K562 (cell line): ENCODE results near the gene MAST4. TPM values are rescaled to one million over a fixed set of nuclear protein-coding genes. Genes with fewer than 3 reads are reported as not detected.

Experiments used
- ATAC-seq: fragments of 200-7000 bp; cut with Tn5 transposase; 3 replicates; pipeline ENCODE4 v1.9.1; 2020; ENCODE audit warnings: moderate library complexity
- BruUV-seq: library from RNA; stranded (reverse); fragments of 400-500 nt; replicated peaks from 2 replicates; lab custom pipeline; 2021; lab: Mats Ljungman, UMichigan
- CTCF ChIA-PET: fragments of 300-600 bp; formaldehyde crosslinking; extraction: SDS; loops from one replicate; lab custom pipeline; 2021; ENCODE audit warnings: low intra/inter-chr PET ratio; lab: Yijun Ruan, JAX
- POLR2A ChIA-PET: fragments of 300-600, 350-650 bp; sonication (Branson Sonifier 250); formaldehyde crosslinking; extraction: SDS; loops from one replicate; lab custom pipeline; 2021; ENCODE audit warnings: antibody characterized with exemption, inconsistent platforms; lab: Yijun Ruan, JAX
- DNase-seq, 4 experiments: peaks; one replicate each; pipeline versions ENCODE4 v3.0.0 to v3.0.0-alpha.2; 2011 to 2018; ENCODE audit warnings: low spot score in 3 of 4, mixed read lengths in 3 of 4; ENCODE audit errors: extremely low read depth in 1 of 4
- FAIRE-seq: peaks from 2 replicates; lab custom pipeline; 2011; peaks lifted over from hg19 to GRCh38; lab: Jason Lieb, UNC
- H2AFZ ChIP-seq: 2 replicates; pipeline ENCODE4 v1.6.0; 2011; ENCODE audit warnings: low read depth, low read length, control low read depth, inconsistent platforms
- H3K27ac ChIP-seq: fragments of 200-600 bp; 3 replicates; pipeline ENCODE4 v1.8.0; 2011; ENCODE audit warnings: low read depth, mild to moderate bottlenecking, control low read depth, inconsistent platforms, low read length, moderate library complexity, mixed read lengths; ENCODE audit errors: extremely low read depth
- H3K27me3 ChIP-seq, 2 experiments: fragments of 300-600 bp in 1 of 2; 2 replicates in 1 of 2; 3 replicates in 1 of 2; pipeline versions ENCODE4 v1.6.0 to v1.8.0; 2011; ENCODE audit warnings: inconsistent platforms in 2 of 2, low read length in 2 of 2, mild to moderate bottlenecking in 1 of 2, mixed read lengths in 1 of 2, moderate library complexity in 1 of 2; ENCODE audit not compliant: control insufficient read depth in 2 of 2, insufficient read depth in 2 of 2
- H3K36me3 ChIP-seq: fragments of 300-600 bp; 3 replicates; pipeline ENCODE4 v1.8.0; 2011; ENCODE audit warnings: mild to moderate bottlenecking, low read length, inconsistent platforms; ENCODE audit not compliant: control insufficient read depth, insufficient read depth
- H3K4me1 ChIP-seq, 2 experiments: fragments of 200-600 bp in 1 of 2; replicated peaks in 1 of 2; 2 replicates in 1 of 2; 3 replicates in 1 of 2; pipeline versions ENCODE4 v1.5.1 to v1.8.0; 2011; ENCODE audit warnings: inconsistent platforms in 2 of 2, low read length in 2 of 2, mild to moderate bottlenecking in 1 of 2, mixed read lengths in 1 of 2, moderate library complexity in 1 of 2; ENCODE audit not compliant: control insufficient read depth in 2 of 2, insufficient read depth in 2 of 2
- H3K4me2 ChIP-seq: 2 replicates; pipeline ENCODE4 v1.6.1; 2011; ENCODE audit warnings: low read length, control low read depth, inconsistent platforms, mixed read lengths; ENCODE audit not compliant: insufficient read depth
- H3K4me3 ChIP-seq: fragments of 200-600 bp; sonication (generic), shearing (Covaris generic); 2 replicates; pipeline ENCODE4 v1.5.1; 2016; ENCODE audit warnings: control low read depth, inconsistent platforms
- H3K79me2 ChIP-seq: fragments of 200-600 bp; 3 replicates; pipeline ENCODE4 v1.8.0; 2011; ENCODE audit warnings: low read length, inconsistent platforms; ENCODE audit not compliant: control insufficient read depth, insufficient read depth
- H3K9ac ChIP-seq, 2 experiments: 2 replicates each; pipeline versions ENCODE4 v1.6.0 to v1.6.1; 2011; ENCODE audit warnings: low read depth in 2 of 2, low read length in 2 of 2, control low read depth in 1 of 2, inconsistent platforms in 1 of 2, mild to moderate bottlenecking in 1 of 2, mixed read lengths in 1 of 2; ENCODE audit not compliant: insufficient read depth in 1 of 2
- H3K9me1 ChIP-seq: one replicate; pipeline ENCODE4 v1.6.0; 2011; ENCODE audit warnings: inconsistent platforms, mild to moderate bottlenecking, low read length, moderate library complexity; ENCODE audit not compliant: control insufficient read depth, insufficient read depth
- H3K9me3 ChIP-seq: replicated peaks from 2 replicates; pipeline ENCODE4 v1.5.1; 2011; ENCODE audit warnings: low read depth, low read length, inconsistent platforms; ENCODE audit not compliant: control insufficient read depth, insufficient read depth
- H4K20me1 ChIP-seq: replicated peaks from 2 replicates; pipeline ENCODE4 v1.6.1; 2011; ENCODE audit warnings: low read length, inconsistent platforms, mixed read lengths; ENCODE audit not compliant: control insufficient read depth, insufficient read depth
- CAMTA2 ChIP-seq: fragments of 250-450 bp; sonication (Bioruptor Pico); conservative IDR thresholded peaks from 2 replicates; pipeline ENCODE4 v1.5.1; 2022
- EZH2 ChIP-seq: IDR thresholded peaks from 2 replicates; pipeline ENCODE4 v1.6.1; 2012; ENCODE audit warnings: low read depth, mild to moderate bottlenecking, inconsistent platforms, low read length, borderline replicate concordance
- HDAC6 ChIP-seq: IDR thresholded peaks from 2 replicates; pipeline ENCODE4 v1.6.1; 2012; ENCODE audit warnings: low read depth, mild to moderate bottlenecking, control low read depth, inconsistent platforms, low read length, moderate library complexity
- HNRNPUL1 ChIP-seq: fragments of 200-400 bp; formaldehyde crosslinking; IDR thresholded peaks from 2 replicates; pipeline ENCODE4 v1.6.1; 2017; ENCODE audit warnings: low read length
- MBD1 ChIP-seq: fragments of 250-450 bp; sonication (Bioruptor Pico); IDR thresholded peaks from 2 replicates; pipeline ENCODE4 v1.8.0; 2022; ENCODE audit warnings: inconsistent platforms
- MIER1 ChIP-seq: fragments of 450-650 bp; IDR thresholded peaks from 2 replicates; pipeline ENCODE4 v1.6.1; 2016; ENCODE audit warnings: antibody characterized with exemption, mild to moderate bottlenecking, low read depth
- NR3C1 ChIP-seq: sonication (generic); formaldehyde crosslinking; IDR thresholded peaks from 2 replicates; pipeline ENCODE4 v1.8.1; 2022; ENCODE audit warnings: missing genetic modification reagents
- RHOXF2B ChIP-seq: fragments of 250-450 bp; sonication (Bioruptor Pico); conservative IDR thresholded peaks from 2 replicates; pipeline ENCODE4 v1.5.1; 2021
- ZNF146 ChIP-seq: IDR thresholded peaks from one replicate; pipeline ENCODE4 v1.6.1; 2018; ENCODE audit warnings: missing compliant biosample characterization; ENCODE audit not compliant: unreplicated experiment
- ZNF184 ChIP-seq: sonication (generic); formaldehyde crosslinking; IDR thresholded peaks from 2 replicates; pipeline ENCODE4 v1.5.0; 2020; ENCODE audit warnings: missing genetic modification reagents
- WGBS: fragments of 100-300 bp; shearing (Covaris generic); methylation state at CpG from one replicate; pipeline ENCODE4 v1.1.6; 2016; ENCODE audit warnings: low coverage, mixed read lengths; ENCODE audit not compliant: insufficient coverage; ENCODE audit errors: missing lambda C conversion rate; 5-methylcytosine and 5-hydroxymethylcytosine counted together
- in situ Hi-C: fragments of 300-500 bp; cut with MboI; formaldehyde crosslinking; loops from 4 replicates; pipeline ENCODE4 v1.15.0; 2018; ENCODE audit warnings: inconsistent platforms, mixed read lengths
- intact Hi-C: fragments of 100-400 bp; cut with micrococcal nuclease; formaldehyde crosslinking; loops from 2 replicates; pipeline ENCODE4 v1.14.2; 2022
- polyA plus RNA-seq, 8 experiments: library from polyadenylated mRNA; depleted of rRNA in 4 of 8; stranded (reverse) in 5 of 8; unstranded in 3 of 8; fragments of >200 nt; fragmentation: Nextera tagmentation in 2 of 8; fragmentation: Illumina TruSeq in 1 of 8; extraction: Ambion mirVana in 2 of 8; extraction: Trizol in 1 of 8; gene quantifications; 2 replicates each; pipeline versions ENCODE4 v1.2.1 to v1.2.3, GENCODE V29; 2011 to 2014; ENCODE audit warnings: inconsistent platforms in 1 of 8, missing spikeins in 1 of 8
- total RNA-seq, 7 experiments: library from RNA; depleted of rRNA in 6 of 7; stranded (reverse); fragments of >200 nt in 6 of 7; fragmentation: Illumina TruSeq in 2 of 7; extraction: Trizol in 2 of 7; gene quantifications; 2 replicates each; pipeline versions ENCODE4 v1.2.1 to v1.2.3, GENCODE V29; 2011 to 2021; ENCODE audit warnings: low replicate concordance in 1 of 7
- TF ChIP-seq, protein P1 (sequence below): fragments of 450-650 bp; IDR thresholded peaks from 2 replicates; pipeline ENCODE4 v1.7.0; 2016; ENCODE audit warnings: borderline replicate concordance
- TF ChIP-seq, protein P2 (sequence below): sonication (generic); formaldehyde crosslinking; IDR thresholded peaks from 2 replicates; pipeline ENCODE4 v1.8.0; 2022; ENCODE audit warnings: mild to moderate bottlenecking, missing genetic modification reagents

The MAST4 gene
- total and polyA plus RNA-seq, 9 of the 15 experiments (the other 6 are each of a cell fraction or from before 2014, with no cell fraction given): 0.88 to 10.1 (median 5.2) TPM

- Histone ChIP-seq H3K9me1 (no peaks in the 10 kb centered on the region), H3K9me3 (no peaks in the 10 kb centered on the region), H3K27me3 (no peaks in the 10 kb centered on the region), H2AFZ (no peak overlapping the region), H3K36me3 (no peaks in the 10 kb centered on the region), H3K79me2 (no peaks in the 10 kb centered on the region), H3K4me2 (no peak overlapping the region), H4K20me1 (no peaks in the 10 kb centered on the region), H3K9ac (no peak overlapping the region), H3K4me3 (no peak overlapping the region), H3K27ac (no peak overlapping the region), H3K4me1 (no peaks in the 10 kb centered on the region)
- intact Hi-C loops: no loop called here
- CTCF ChIA-PET: no interaction called here
- in situ Hi-C loops: no loop called here
- ATAC-seq (no peak; the same call in 2 of the 3 replicates), FAIRE-seq (no peak), DNase-seq (no peak)
- POLR2A ChIA-PET: interaction anchor here (0.7 to 0.8 kb wide), 2 partner anchors 19 to 31 kb away, joined by 3 read pairs; no protein-coding TSS in a partner anchor
- TF ChIP-seq MBD1 (CRISPR knock-in tag): no peak
- no peak for TF ChIP-seq ZNF184 (CRISPR knock-in tag)
- no TSS peak for BruUV-seq
- WGBS: 44% methylated on average over 4 of the region's 4 CpGs
Measured at GRCh38 chr5:67065237-67065636, 469.0 kb downstream of the MAST4 start.

GRCh38 chr5:67065696-67066095, 469.5 kb downstream of the MAST4 start:
- intact Hi-C loops: no loop called here
- TF ChIP-seq, protein P1, sequence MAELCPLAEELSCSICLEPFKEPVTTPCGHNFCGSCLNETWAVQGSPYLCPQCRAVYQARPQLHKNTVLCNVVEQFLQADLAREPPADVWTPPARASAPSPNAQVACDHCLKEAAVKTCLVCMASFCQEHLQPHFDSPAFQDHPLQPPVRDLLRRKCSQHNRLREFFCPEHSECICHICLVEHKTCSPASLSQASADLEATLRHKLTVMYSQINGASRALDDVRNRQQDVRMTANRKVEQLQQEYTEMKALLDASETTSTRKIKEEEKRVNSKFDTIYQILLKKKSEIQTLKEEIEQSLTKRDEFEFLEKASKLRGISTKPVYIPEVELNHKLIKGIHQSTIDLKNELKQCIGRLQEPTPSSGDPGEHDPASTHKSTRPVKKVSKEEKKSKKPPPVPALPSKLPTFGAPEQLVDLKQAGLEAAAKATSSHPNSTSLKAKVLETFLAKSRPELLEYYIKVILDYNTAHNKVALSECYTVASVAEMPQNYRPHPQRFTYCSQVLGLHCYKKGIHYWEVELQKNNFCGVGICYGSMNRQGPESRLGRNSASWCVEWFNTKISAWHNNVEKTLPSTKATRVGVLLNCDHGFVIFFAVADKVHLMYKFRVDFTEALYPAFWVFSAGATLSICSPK: no peak
- no peak for TF ChIP-seq CAMTA2 (CRISPR knock-in tag)
- TF ChIP-seq EZH2: no peak
- TF ChIP-seq HNRNPUL1: no peak
- TF ChIP-seq RHOXF2B: no peak
- TF ChIP-seq, protein P2, sequence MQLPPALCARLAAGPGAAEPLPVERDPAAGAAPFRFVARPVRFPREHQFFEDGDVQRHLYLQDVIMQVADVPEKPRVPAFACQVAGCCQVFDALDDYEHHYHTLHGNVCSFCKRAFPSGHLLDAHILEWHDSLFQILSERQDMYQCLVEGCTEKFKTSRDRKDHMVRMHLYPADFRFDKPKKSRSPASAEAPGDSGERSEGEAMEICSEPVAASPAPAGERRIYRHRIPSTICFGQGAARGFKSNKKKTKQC: no peak
- TF ChIP-seq NR3C1 (CRISPR knock-in tag): no peak
- no peak for TF ChIP-seq MIER1
- TF ChIP-seq ZNF146: no peak
- no peak for TF ChIP-seq HDAC6

More at GRCh38 chr5:67065696-67066095, 469.5 kb downstream of the MAST4 start:
- DNase-seq (no peak), ATAC-seq (no peak), FAIRE-seq (no peak)
- Histone ChIP-seq H3K4me2 (no peak overlapping the region), H3K27me3 (no peaks in the 10 kb centered on the region), H3K9me1 (no peaks in the 10 kb centered on the region), H3K4me1 (no peaks in the 10 kb centered on the region), H4K20me1 (no peaks in the 10 kb centered on the region), H3K79me2 (no peaks in the 10 kb centered on the region), H3K27ac (no peak overlapping the region), H2AFZ (no peak overlapping the region), H3K4me3 (no peak overlapping the region), H3K36me3 (no peaks in the 10 kb centered on the region), H3K9me3 (no peaks in the 10 kb centered on the region), H3K9ac (no peak overlapping the region)
- WGBS: 44% methylated on average over 1 of the region's 1 CpG
- in situ Hi-C loops: no loop called here
- POLR2A ChIA-PET: interaction anchor here (0.7 kb wide), 1 partner anchor 18 kb away, joined by 3 read pairs; no protein-coding TSS in a partner anchor
- CTCF ChIA-PET: no interaction called here
- BruUV-seq: no TSS peak
